WTC11 (cell line): Measurements from ENCODE around the gene FRYL. TPM values are rescaled to one million over a fixed set of nuclear protein-coding genes. Genes with fewer than 3 reads are reported as not detected.

Experiments used
- ATAC-seq: fragments of 200-7000 bp; cut with Tn5 transposase; 2 replicates; pipeline ENCODE4 v1.10.0; 2021; ENCODE audit warnings: mild to moderate bottlenecking, moderate library complexity
- CTCF ChIA-PET: fragments of 300-600 bp; sonication (Branson Sonifier 250); formaldehyde crosslinking; loops from one replicate; lab custom pipeline; 2021; ENCODE audit warnings: antibody characterized with exemption; lab: Charles Lee
- POLR2A ChIA-PET: fragments of 350-600 bp; sonication (Branson Sonifier 250); formaldehyde crosslinking; loops from one replicate; lab custom pipeline; 2021; ENCODE audit warnings: antibody characterized with exemption; lab: Charles Lee
- DNase-seq: peaks from one replicate; pipeline ENCODE4 v3.0.0; 2021; ENCODE audit warnings: low spot score
- H3K27ac Mint-ChIP-seq: 2 replicates; pipeline ENCODE4 v1.8.0; 2021; ENCODE audit warnings: mixed read lengths
- H3K27me3 Mint-ChIP-seq: 2 replicates; pipeline ENCODE4 v1.8.0; 2021; ENCODE audit warnings: low read depth, mild to moderate bottlenecking, moderate library complexity, mixed read lengths
- H3K36me3 Mint-ChIP-seq: 2 replicates; pipeline ENCODE4 v1.8.0; 2021; ENCODE audit warnings: mixed read lengths
- H3K4me1 Mint-ChIP-seq: 2 replicates; pipeline ENCODE4 v1.8.0; 2022; ENCODE audit warnings: mixed read lengths
- H3K4me3 Mint-ChIP-seq: 2 replicates; pipeline ENCODE4 v1.8.0; 2021; ENCODE audit warnings: mild to moderate bottlenecking, moderate library complexity, mixed read lengths
- H3K9me3 Mint-ChIP-seq: 2 replicates; pipeline ENCODE4 v1.8.0; 2021; ENCODE audit warnings: mixed read lengths
- ELF4 ChIP-seq: sonication (generic); formaldehyde crosslinking; IDR thresholded peaks from 2 replicates; pipeline ENCODE4 v1.8.1; 2022; ENCODE audit warnings: low read depth, mild to moderate bottlenecking, moderate library complexity, missing genetic modification reagents
- EMX1 ChIP-seq: fragments of 250-450 bp; sonication (Bioruptor Pico); IDR thresholded peaks from 2 replicates; pipeline ENCODE4 v1.8.0; 2021; ENCODE audit warnings: mild to moderate bottlenecking
- FOXP1 ChIP-seq: sonication (generic); formaldehyde crosslinking; IDR thresholded peaks from 2 replicates; pipeline ENCODE4 v1.8.0; 2022; ENCODE audit warnings: missing genetic modification reagents, mild to moderate bottlenecking, moderate library complexity, borderline replicate concordance
- GABPB1 ChIP-seq: sonication (generic); formaldehyde crosslinking; IDR thresholded peaks from 2 replicates; pipeline ENCODE4 v1.8.1; 2023; ENCODE audit warnings: mild to moderate bottlenecking, missing genetic modification reagents
- NFE2L1 ChIP-seq: sonication (generic); formaldehyde crosslinking; IDR thresholded peaks from 2 replicates; pipeline ENCODE4 v1.8.1; 2023; ENCODE audit warnings: missing genetic modification reagents
- OVOL2 ChIP-seq: fragments of 250-450 bp; sonication (Bioruptor Pico); IDR thresholded peaks from 2 replicates; pipeline ENCODE4 v1.9.0; 2021; ENCODE audit warnings: mild to moderate bottlenecking, borderline replicate concordance
- SOX15 ChIP-seq: fragments of 250-450 bp; sonication (Bioruptor Pico); IDR thresholded peaks from 2 replicates; pipeline ENCODE4 v1.9.0; 2021; ENCODE audit warnings: mild to moderate bottlenecking
- ZNF671 ChIP-seq: fragments of 250-450 bp; sonication (Bioruptor Pico); IDR thresholded peaks from 2 replicates; pipeline ENCODE4 v1.8.0; 2021; ENCODE audit warnings: mild to moderate bottlenecking
- total RNA-seq: library from RNA; stranded (reverse); gene quantifications from 3 replicates; pipeline ENCODE4 v1.2.3, GENCODE V29; 2021
- TF ChIP-seq, protein P1 (sequence below): sonication (generic); formaldehyde crosslinking; IDR thresholded peaks from 2 replicates; pipeline ENCODE4 v1.8.1; 2023; ENCODE audit warnings: mild to moderate bottlenecking, moderate library complexity, missing genetic modification reagents
- TF ChIP-seq, protein P2 (sequence below): sonication (generic); formaldehyde crosslinking; conservative IDR thresholded peaks from 2 replicates; pipeline ENCODE4 v1.8.1; 2022; ENCODE audit warnings: mild to moderate bottlenecking, missing genetic modification reagents
- TF ChIP-seq, protein P3 (sequence below): sonication (generic); formaldehyde crosslinking; IDR thresholded peaks from 2 replicates; pipeline ENCODE4 v1.8.1; 2022; ENCODE audit warnings: low read depth, missing genetic modification reagents, borderline replicate concordance
- TF ChIP-seq, protein P4 (sequence below): sonication (generic); formaldehyde crosslinking; IDR thresholded peaks from 2 replicates; pipeline ENCODE4 v1.8.0; 2022; ENCODE audit warnings: missing genetic modification reagents
- TF ChIP-seq, protein P5 (sequence below): sonication (generic); formaldehyde crosslinking; IDR thresholded peaks from 2 replicates; pipeline ENCODE4 v1.8.0; 2022; ENCODE audit warnings: mild to moderate bottlenecking, missing genetic modification reagents
- TF ChIP-seq, protein P6 (sequence below): sonication (generic); formaldehyde crosslinking; IDR thresholded peaks from 2 replicates; pipeline ENCODE4 v1.8.1; 2022; ENCODE audit warnings: low read depth, mild to moderate bottlenecking, moderate library complexity, missing genetic modification reagents, borderline replicate concordance
- TF ChIP-seq, protein P7 (sequence below): sonication (generic); formaldehyde crosslinking; IDR thresholded peaks from 2 replicates; pipeline ENCODE4 v1.8.1; 2022; ENCODE audit warnings: missing genetic modification reagents, borderline replicate concordance
- TF ChIP-seq, protein P8 (sequence below): fragments of 250-450 bp; sonication (Bioruptor Pico); IDR thresholded peaks from 2 replicates; pipeline ENCODE4 v1.8.0; 2021; ENCODE audit warnings: mild to moderate bottlenecking
- TF ChIP-seq, protein P9 (sequence below): fragments of 250-450 bp; sonication (Bioruptor Pico); conservative IDR thresholded peaks from 2 replicates; pipeline ENCODE4 v1.9.0; 2021; ENCODE audit warnings: mild to moderate bottlenecking

The FRYL gene
- total RNA-seq, 1 experiment from 2014 or later = 38.7 TPM

DNA sequence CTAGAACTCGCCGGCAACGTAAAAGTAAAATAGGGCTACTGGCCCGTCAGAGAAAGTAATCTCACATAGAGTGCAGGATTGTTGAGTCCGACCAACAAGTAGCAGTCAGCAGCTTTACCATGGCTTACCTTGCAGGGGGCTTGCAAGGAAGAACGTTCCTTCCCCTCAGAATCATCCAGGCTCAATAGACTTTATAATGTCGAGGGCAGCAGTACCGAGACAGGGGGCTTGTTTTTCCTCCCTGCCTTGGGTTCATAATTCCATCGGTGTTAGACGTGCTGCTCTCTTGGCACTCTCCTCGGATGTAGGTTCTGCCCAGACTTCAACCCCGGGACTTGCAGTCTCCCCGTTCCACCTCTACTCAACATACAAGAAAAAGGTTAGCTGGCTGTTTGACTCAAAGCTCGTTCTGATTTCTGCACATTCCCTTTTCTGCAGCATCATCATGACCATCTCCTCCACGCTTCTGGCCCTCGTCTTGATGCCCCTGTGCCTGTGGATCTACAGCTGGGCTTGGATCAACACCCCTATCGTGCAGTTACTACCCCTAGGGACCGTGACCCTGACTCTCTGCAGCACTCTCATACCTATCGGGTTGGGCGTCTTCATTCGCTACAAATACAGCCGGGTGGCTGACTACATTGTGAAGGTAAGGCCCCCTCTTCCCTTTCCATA, 295.4 kb downstream of the FRYL start:
- CTCF ChIA-PET = interaction anchor here (1.0 to 1.5 kb wide), 2 partner anchors 9 to 62 kb away, joined by 3 to 6 read pairs; no protein-coding TSS in a partner anchor
- peaks cover 67% of the 10 kb centered on the region for H3K27me3 Mint-ChIP-seq

DNA sequence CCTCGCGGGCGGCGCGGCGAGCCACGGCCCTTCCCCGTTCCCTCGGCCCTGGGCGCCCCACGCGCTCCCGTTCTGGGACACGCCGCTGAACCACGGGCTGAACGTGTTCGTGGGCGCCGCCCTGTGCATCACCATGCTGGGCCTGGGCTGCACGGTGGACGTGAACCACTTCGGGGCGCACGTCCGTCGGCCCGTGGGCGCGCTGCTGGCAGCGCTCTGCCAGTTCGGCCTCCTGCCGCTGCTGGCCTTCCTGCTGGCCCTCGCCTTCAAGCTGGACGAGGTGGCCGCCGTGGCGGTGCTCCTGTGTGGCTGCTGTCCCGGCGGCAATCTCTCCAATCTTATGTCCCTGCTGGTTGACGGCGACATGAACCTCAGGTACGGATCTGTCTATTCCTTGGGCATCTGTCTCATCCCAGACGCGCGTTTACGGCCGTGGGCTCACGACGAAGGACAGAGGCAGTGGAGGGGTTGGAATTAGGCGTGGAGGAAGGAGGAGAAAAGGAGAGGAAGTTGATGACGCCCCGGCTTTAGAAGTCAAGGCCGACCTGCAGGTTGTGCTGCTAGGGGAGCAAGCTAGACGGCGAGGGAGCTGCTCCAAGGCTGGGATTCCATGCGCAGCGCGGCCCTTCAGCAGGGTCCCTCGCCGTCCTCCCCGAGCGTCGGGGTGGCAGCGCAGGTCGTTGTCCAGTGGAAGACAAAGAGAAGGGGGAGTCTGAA, 296.1 kb downstream of the FRYL start:
- Mint-ChIP-seq H3K4me1 (peaks cover 24% of the 10 kb centered on the region), H3K27me3 (peaks cover 60% of the 10 kb centered on the region), H3K27ac (no peak overlapping the region), H3K9me3 (no peaks in the 10 kb centered on the region), H3K36me3 (no peaks in the 10 kb centered on the region), H3K4me3 (peak overlapping the region; percentile 69)
- POLR2A ChIA-PET = no interaction called here
- DNase-seq = peak; percentile 41
- ATAC-seq = peak; percentile 18
- CTCF ChIA-PET = interaction anchor here (0.6 to 1.5 kb wide), 3 partner anchors 9 to 399 kb away, joined by 3 to 6 read pairs (median 3); no protein-coding TSS in a partner anchor
- TF ChIP-seq OVOL2 (CRISPR knock-in tag) = no peak
- TF ChIP-seq, protein P1, sequence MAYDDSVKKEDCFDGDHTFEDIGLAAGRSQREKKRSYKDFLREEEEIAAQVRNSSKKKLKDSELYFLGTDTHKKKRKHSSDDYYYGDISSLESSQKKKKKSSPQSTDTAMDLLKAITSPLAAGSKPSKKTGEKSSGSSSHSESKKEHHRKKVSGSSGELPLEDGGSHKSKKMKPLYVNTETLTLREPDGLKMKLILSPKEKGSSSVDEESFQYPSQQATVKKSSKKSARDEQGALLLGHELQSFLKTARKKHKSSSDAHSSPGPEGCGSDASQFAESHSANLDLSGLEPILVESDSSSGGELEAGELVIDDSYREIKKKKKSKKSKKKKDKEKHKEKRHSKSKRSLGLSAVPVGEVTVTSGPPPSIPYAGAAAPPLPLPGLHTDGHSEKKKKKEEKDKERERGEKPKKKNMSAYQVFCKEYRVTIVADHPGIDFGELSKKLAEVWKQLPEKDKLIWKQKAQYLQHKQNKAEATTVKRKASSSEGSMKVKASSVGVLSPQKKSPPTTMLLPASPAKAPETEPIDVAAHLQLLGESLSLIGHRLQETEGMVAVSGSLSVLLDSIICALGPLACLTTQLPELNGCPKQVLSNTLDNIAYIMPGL (CRISPR knock-in tag) = peak; percentile 77; the same call in 1 of the 2 replicates
- TF ChIP-seq, protein P2, sequence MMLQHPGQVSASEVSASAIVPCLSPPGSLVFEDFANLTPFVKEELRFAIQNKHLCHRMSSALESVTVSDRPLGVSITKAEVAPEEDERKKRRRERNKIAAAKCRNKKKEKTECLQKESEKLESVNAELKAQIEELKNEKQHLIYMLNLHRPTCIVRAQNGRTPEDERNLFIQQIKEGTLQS (CRISPR knock-in tag) = no peak
- TF ChIP-seq, protein P3, sequence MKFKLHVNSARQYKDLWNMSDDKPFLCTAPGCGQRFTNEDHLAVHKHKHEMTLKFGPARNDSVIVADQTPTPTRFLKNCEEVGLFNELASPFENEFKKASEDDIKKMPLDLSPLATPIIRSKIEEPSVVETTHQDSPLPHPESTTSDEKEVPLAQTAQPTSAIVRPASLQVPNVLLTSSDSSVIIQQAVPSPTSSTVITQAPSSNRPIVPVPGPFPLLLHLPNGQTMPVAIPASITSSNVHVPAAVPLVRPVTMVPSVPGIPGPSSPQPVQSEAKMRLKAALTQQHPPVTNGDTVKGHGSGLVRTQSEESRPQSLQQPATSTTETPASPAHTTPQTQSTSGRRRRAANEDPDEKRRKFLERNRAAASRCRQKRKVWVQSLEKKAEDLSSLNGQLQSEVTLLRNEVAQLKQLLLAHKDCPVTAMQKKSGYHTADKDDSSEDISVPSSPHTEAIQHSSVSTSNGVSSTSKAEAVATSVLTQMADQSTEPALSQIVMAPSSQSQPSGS = no peak
- TF ChIP-seq, protein P4, sequence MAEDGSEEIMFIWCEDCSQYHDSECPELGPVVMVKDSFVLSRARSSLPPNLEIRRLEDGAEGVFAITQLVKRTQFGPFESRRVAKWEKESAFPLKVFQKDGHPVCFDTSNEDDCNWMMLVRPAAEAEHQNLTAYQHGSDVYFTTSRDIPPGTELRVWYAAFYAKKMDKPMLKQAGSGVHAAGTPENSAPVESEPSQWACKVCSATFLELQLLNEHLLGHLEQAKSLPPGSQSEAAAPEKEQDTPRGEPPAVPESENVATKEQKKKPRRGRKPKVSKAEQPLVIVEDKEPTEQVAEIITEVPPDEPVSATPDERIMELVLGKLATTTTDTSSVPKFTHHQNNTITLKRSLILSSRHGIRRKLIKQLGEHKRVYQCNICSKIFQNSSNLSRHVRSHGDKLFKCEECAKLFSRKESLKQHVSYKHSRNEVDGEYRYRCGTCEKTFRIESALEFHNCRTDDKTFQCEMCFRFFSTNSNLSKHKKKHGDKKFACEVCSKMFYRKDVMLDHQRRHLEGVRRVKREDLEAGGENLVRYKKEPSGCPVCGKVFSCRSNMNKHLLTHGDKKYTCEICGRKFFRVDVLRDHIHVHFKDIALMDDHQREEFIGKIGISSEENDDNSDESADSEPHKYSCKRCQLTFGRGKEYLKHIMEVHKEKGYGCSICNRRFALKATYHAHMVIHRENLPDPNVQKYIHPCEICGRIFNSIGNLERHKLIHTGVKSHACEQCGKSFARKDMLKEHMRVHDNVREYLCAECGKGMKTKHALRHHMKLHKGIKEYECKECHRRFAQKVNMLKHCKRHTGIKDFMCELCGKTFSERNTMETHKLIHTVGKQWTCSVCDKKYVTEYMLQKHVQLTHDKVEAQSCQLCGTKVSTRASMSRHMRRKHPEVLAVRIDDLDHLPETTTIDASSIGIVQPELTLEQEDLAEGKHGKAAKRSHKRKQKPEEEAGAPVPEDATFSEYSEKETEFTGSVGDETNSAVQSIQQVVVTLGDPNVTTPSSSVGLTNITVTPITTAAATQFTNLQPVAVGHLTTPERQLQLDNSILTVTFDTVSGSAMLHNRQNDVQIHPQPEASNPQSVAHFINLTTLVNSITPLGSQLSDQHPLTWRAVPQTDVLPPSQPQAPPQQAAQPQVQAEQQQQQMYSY = 0 out of 2 replicates have a peak, but pooled peaks have one; percentile 10
- no peak for TF ChIP-seq GABPB1 (CRISPR knock-in tag)
- no peak for TF ChIP-seq EMX1
- TF ChIP-seq, protein P5, sequence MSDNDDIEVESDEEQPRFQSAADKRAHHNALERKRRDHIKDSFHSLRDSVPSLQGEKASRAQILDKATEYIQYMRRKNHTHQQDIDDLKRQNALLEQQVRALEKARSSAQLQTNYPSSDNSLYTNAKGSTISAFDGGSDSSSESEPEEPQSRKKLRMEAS (CRISPR knock-in tag) = peak; percentile 66
- TF ChIP-seq, protein P6, sequence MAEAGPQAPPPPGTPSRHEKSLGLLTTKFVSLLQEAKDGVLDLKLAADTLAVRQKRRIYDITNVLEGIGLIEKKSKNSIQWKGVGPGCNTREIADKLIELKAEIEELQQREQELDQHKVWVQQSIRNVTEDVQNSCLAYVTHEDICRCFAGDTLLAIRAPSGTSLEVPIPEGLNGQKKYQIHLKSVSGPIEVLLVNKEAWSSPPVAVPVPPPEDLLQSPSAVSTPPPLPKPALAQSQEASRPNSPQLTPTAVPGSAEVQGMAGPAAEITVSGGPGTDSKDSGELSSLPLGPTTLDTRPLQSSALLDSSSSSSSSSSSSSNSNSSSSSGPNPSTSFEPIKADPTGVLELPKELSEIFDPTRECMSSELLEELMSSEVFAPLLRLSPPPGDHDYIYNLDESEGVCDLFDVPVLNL = peak; percentile 70; the same call in 1 of the 2 replicates

More for the DNA sequence above, 295.4 kb downstream of the FRYL start:
- no peaks in the 10 kb centered on the region for H3K36me3 Mint-ChIP-seq
- no peak for TF ChIP-seq OVOL2 (CRISPR knock-in tag)
- TF ChIP-seq ZNF671 = no peak
- TF ChIP-seq NFE2L1 (CRISPR knock-in tag) = no peak
- TF ChIP-seq SOX15 (CRISPR knock-in tag) = no peak
- TF ChIP-seq FOXP1 (CRISPR knock-in tag) = no peak
- TF ChIP-seq ELF4 (CRISPR knock-in tag) = no peak
- TF ChIP-seq, protein P7, sequence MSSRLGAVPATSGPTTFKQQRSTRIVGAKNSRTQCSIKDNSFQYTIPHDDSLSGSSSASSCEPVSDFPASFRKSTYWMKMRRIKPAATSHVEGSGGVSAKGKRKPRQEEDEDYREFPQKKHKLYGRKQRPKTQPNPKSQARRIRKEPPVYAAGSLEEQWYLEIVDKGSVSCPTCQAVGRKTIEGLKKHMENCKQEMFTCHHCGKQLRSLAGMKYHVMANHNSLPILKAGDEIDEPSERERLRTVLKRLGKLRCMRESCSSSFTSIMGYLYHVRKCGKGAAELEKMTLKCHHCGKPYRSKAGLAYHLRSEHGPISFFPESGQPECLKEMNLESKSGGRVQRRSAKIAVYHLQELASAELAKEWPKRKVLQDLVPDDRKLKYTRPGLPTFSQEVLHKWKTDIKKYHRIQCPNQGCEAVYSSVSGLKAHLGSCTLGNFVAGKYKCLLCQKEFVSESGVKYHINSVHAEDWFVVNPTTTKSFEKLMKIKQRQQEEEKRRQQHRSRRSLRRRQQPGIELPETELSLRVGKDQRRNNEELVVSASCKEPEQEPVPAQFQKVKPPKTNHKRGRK (CRISPR knock-in tag) = no peak
- TF ChIP-seq, protein P8, sequence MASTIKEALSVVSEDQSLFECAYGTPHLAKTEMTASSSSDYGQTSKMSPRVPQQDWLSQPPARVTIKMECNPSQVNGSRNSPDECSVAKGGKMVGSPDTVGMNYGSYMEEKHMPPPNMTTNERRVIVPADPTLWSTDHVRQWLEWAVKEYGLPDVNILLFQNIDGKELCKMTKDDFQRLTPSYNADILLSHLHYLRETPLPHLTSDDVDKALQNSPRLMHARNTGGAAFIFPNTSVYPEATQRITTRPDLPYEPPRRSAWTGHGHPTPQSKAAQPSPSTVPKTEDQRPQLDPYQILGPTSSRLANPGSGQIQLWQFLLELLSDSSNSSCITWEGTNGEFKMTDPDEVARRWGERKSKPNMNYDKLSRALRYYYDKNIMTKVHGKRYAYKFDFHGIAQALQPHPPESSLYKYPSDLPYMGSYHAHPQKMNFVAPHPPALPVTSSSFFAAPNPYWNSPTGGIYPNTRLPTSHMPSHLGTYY (CRISPR knock-in tag) = no peak
- TF ChIP-seq, protein P9, sequence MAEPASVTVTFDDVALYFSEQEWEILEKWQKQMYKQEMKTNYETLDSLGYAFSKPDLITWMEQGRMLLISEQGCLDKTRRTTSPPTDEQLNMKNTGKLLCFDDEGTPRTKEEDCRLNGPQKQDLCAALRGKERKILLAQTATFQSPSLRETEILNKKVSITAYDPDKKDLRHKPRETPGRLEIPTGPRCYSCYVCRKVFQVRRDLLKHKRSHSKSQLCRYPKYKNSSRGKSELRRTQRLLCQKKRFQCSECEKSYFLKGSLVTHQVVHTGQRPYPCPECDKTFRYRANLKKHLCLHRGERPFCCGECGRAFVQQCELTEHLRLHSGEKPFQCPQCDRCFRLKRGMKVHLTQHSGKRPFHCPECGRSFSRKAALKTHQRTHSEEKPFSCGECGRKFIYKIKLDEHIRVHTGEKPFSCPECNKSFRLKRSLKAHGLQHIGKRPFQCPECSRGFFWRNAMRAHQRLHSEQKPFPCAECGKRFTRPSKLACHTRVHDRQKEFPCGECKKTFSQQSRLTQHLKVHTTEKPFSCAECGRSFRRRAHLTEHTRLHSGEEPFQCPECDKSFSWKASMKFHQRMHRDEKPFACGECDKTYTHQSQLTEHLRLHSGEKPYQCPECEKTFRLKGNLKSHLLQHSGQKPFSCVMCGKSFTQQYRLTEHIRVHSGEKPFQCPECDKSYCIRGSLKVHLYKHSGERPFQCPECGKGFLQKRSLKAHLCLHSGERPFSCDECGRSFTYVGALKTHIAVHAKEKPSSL (CRISPR knock-in tag) = no peak
- TF ChIP-seq, all 79 proteins: peak for 0
- H3K4me1 Mint-ChIP-seq = peaks cover 27% of the 10 kb centered on the region
- POLR2A ChIA-PET = no interaction called here
- no peak overlapping the region for H3K27ac Mint-ChIP-seq
- DNase-seq = no peak
- H3K9me3 Mint-ChIP-seq = no peaks in the 10 kb centered on the region
- peak overlapping the region; percentile 69 for H3K4me3 Mint-ChIP-seq
- ATAC-seq = no peak; the same call in 1 of the 2 replicates
